Retinal pigment epithelial cell (primary cell): ENCODE data around the gene HLA-B.

Experiments
- DNase-seq: peaks from one replicate; pipeline ENCODE4 v3.0.0-alpha.2; 2010; ENCODE audit warnings: low read depth
- H3K4me3 ChIP-seq: 2 replicates; pipeline ENCODE4 v1.5.1; 2011; ENCODE audit warnings: mild to moderate bottlenecking, low read length, control low read depth, moderate library complexity
- CTCF ChIP-seq: conservative IDR thresholded peaks from 2 replicates; pipeline ENCODE4 v1.5.1; 2011; ENCODE audit warnings: low read depth, low read length, control low read depth, inconsistent platforms

The HLA-B gene

GRCh38 chr6:31386977-31387376, 30.0 kb upstream of the HLA-B start:
- H3K4me3 ChIP-seq = no peak overlapping the region
- TF ChIP-seq CTCF = no peak
- DNase-seq = no peak

DNA sequence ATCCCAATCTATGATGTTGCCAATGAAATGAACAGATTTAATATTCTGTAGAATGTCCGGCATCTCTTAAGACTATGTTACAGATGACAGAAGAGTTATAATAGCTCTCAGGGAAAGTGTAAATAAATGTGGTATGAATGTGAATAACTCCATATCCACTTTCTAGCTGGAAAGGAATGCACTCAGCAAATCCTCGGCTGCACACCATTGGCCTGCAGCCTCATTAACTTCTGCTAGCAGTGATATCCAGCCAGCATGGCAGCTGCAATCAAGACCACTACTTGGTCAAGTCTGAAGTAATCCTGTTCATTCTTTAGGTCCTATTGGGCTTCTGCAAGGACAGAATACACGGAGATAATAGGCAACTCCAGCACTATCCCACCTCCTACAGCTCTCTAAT, 29.1 kb upstream of the HLA-B start:
- no peak overlapping the region for H3K4me3 ChIP-seq
- no peak for DNase-seq
- TF ChIP-seq CTCF = no peak

- DNase-seq = no peak
- H3K4me3 ChIP-seq = no peak overlapping the region
- TF ChIP-seq CTCF = no peak
Measured at GRCh38 chr6:31385041-31385440, 28.1 kb upstream of the HLA-B start.

- DNase-seq = no peak
- H3K4me3 ChIP-seq = no peak overlapping the region
- no peak for TF ChIP-seq CTCF
Measured at GRCh38 chr6:31383149-31383548, 26.2 kb upstream of the HLA-B start.

- DNase-seq = no peak
- H3K4me3 ChIP-seq = no peak overlapping the region
- TF ChIP-seq CTCF = no peak
Measured at GRCh38 chr6:31381666-31382065, 24.7 kb upstream of the HLA-B start.

- no peak for TF ChIP-seq CTCF
Measured at GRCh38 chr6:31379850-31380249, 22.9 kb upstream of the HLA-B start.

GRCh38 chr6:31378721-31379103, 21.7 kb upstream of the HLA-B start:
- H3K4me3 ChIP-seq = no peak overlapping the region
- no peak for DNase-seq
- no peak for TF ChIP-seq CTCF

More at GRCh38 chr6:31379850-31380249, 22.9 kb upstream of the HLA-B start:
- no peak overlapping the region for H3K4me3 ChIP-seq
- no peak for DNase-seq
